Vagina (tissue), 2 donors: ENCODE results near the gene SNCG.

Experiments
- POLR2AphosphoS5 ChIP-seq, 2 donors: sonication (generic); formaldehyde crosslinking; IDR thresholded peaks; one replicate each; pipeline ENCODE4 v1.9.0; 2017; ENCODE audit warnings: antibody characterized with exemption in 2 of 2, mild to moderate bottlenecking in 2 of 2, low read depth in 1 of 2; ENCODE audit not compliant: insufficient read depth in 1 of 2
- TF ChIP-seq, protein P1 (sequence below), 3 experiments: fragments of 450-650 bp in 2 of 3; fragments of 200-600 bp in 1 of 3; sonication (generic) in 1 of 3; IDR thresholded peaks; one replicate each; pipeline ENCODE4 v1.5.1; 2017 to 2019; ENCODE audit warnings: antibody characterized with exemption in 3 of 3, mild to moderate bottlenecking in 2 of 3, moderate library complexity in 2 of 3

DNA sequence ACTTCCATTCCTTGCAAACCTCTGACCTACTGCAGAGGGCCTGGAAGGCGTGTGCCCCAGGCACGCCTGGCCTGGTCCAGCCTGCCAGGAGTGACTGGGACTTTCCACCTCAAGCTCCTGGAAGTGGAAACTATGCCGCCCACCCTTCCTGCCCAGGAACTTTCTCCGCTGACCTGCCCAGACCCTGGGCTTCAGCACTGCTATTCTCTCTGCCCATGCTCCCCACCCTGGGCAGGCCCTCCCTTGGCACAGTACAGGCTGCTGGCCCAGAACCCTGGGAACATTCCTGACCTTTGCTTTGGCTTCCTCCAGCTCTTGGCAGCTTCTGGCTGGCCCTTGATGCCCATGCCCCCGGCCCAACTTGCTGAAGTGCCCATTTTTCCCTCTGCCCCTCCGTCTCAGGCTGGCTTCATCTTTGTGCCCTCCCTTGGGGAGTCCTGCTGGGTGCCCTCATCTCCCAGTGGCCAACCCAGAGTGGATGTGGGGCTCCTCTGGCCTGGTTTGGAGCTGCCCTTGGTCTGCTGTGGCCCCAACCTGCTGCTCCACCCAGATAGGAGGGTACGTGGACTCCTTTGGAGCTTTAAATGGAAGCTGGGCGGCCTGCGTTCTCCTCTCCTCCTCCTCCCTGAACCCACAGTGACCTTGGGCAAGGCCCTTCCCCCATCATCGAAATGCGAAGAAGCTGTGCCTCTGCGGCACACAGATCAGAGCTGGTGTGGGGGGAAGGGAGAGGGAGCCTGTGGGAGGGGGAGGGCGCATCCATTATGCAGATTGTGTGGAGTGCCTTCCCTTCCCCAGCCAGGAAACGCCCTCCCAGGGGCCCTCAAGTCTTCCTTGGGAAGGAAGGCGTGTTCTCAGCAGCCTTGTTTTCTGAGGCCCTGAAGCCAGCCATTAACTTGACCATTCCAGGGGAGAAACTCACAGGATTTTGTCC is 4.4 kb upstream of the SNCG start:
- TF ChIP-seq, protein P1, sequence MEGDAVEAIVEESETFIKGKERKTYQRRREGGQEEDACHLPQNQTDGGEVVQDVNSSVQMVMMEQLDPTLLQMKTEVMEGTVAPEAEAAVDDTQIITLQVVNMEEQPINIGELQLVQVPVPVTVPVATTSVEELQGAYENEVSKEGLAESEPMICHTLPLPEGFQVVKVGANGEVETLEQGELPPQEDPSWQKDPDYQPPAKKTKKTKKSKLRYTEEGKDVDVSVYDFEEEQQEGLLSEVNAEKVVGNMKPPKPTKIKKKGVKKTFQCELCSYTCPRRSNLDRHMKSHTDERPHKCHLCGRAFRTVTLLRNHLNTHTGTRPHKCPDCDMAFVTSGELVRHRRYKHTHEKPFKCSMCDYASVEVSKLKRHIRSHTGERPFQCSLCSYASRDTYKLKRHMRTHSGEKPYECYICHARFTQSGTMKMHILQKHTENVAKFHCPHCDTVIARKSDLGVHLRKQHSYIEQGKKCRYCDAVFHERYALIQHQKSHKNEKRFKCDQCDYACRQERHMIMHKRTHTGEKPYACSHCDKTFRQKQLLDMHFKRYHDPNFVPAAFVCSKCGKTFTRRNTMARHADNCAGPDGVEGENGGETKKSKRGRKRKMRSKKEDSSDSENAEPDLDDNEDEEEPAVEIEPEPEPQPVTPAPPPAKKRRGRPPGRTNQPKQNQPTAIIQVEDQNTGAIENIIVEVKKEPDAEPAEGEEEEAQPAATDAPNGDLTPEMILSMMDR (IDR thresholded peaks at IDR 0.05): no peak
- TF ChIP-seq POLR2AphosphoS5 (IDR thresholded peaks at IDR 0.05; ENCODE audit: insufficient read depth in 1 of 2, low read depth in 1 of 2): peak; percentile 51 to 64
